OCI-LY1 (cell line): ENCODE results near the gene RALY.

Source experiments
- EZH2 ChIP-seq: fragments of 200-600 bp; sonication (generic), shearing (Covaris generic); IDR thresholded peaks from 2 replicates; pipeline ENCODE4 v1.8.0; 2017; ENCODE audit warnings: borderline replicate concordance, mixed run types, mild to moderate bottlenecking, antibody characterized with exemption, low read length, moderate library complexity, mixed read lengths
- TF ChIP-seq, protein P1 (sequence below): fragments of 200-600 bp; sonication (generic), shearing (Covaris generic); IDR thresholded peaks from 2 replicates; pipeline ENCODE4 v1.5.1; 2017; ENCODE audit warnings: mild to moderate bottlenecking, antibody characterized with exemption, low read length, moderate library complexity, mixed read lengths

DNA sequence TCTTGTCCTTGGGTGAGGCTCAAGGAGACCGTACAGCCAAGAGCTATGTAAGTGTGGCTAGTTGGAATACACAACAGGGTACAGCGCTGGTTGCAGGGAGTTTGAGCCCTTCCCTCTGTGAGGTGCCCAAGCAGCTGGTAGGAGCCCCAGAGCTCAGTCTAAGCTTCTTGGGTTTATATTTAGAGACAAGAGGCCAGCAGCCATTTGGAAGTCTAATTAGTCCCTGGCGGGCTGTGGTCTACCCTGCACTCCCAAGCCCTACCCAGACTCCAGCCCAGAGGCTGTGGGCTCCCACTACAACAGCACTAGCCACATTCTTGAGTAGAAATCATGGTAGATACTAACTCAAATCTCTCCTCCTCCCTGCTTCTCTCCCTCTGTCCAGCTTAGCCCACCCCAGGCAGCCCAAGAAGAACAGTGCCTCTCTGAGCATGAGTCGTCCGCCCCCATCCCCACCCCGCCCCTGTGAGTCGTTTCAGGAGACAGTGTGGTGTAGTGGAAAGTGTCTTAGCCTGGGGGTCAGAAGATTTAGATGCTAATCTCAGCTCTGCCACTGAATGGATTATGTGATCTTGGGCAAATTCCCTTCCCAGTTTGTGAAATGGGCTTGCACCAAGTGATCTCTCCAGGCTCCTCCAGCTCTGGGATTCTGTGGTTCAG lies 80.5 kb downstream of the RALY start:
- TF ChIP-seq, protein P1, sequence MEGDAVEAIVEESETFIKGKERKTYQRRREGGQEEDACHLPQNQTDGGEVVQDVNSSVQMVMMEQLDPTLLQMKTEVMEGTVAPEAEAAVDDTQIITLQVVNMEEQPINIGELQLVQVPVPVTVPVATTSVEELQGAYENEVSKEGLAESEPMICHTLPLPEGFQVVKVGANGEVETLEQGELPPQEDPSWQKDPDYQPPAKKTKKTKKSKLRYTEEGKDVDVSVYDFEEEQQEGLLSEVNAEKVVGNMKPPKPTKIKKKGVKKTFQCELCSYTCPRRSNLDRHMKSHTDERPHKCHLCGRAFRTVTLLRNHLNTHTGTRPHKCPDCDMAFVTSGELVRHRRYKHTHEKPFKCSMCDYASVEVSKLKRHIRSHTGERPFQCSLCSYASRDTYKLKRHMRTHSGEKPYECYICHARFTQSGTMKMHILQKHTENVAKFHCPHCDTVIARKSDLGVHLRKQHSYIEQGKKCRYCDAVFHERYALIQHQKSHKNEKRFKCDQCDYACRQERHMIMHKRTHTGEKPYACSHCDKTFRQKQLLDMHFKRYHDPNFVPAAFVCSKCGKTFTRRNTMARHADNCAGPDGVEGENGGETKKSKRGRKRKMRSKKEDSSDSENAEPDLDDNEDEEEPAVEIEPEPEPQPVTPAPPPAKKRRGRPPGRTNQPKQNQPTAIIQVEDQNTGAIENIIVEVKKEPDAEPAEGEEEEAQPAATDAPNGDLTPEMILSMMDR: no peak
- no peak for TF ChIP-seq EZH2
